Left kidney (tissue), 2 donors: Measurements from ENCODE around the gene RAP2B. TPM values are rescaled to one million over a fixed set of nuclear protein-coding genes. Genes with fewer than 3 reads are reported as not detected.
"Not testable (repeated sequence)": the region's sequence is repeated elsewhere in the genome, so short reads cannot be mapped to it uniquely, and the experiment has no call there.

Experiments used
- DNase-seq: peaks from one replicate; pipeline ENCODE4 v3.0.0-alpha.2; 2013
- polyA plus RNA-seq: library from polyadenylated mRNA; unstranded; fragments of 120-200 nt; gene quantifications from one replicate; pipeline ENCODE4 v1.2.1, GENCODE V29; 2013; ENCODE audit not compliant: insufficient read length

Gene RAP2B
- polyA plus RNA-seq, 1 donor, result 7.1 TPM

- DNase-seq, result no peak
These were observed 20.7 kb downstream of the RAP2B start for GRCh38 chr3:153182501-153183293.

DNA sequence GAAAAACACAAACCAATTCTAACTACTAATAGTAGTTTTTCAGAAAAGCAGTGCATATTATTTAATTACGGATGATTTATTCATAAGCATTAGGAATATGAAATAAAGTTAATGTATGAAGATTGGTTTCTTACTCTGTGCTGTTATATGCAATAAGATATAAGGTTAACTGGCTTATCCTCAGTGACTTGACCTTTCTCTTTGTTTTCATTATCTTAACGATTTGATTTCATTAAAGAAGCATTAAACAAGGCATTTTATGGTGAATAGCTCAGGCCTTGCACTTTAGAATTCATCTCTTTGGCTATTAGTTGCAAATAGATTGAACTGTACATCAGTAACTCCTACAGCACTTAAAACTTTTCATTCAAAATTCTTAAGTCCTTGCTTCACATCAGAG, 28.9 kb downstream of the RAP2B start:
- no peak for DNase-seq

- no peak for DNase-seq
These were observed 30.3 kb downstream of the RAP2B start for GRCh38 chr3:153192327-153192726.

- not testable (repeated sequence) for DNase-seq
These were observed 31.9 kb downstream of the RAP2B start for GRCh38 chr3:153193786-153194476.

GRCh38 chr3:153195349-153195879, 33.4 kb downstream of the RAP2B start:
- DNase-seq, result no peak

- DNase-seq, result no peak
These were observed 47.6 kb downstream of the RAP2B start for GRCh38 chr3:153209596-153209995.

GRCh38 chr3:153210146-153210545, 48.1 kb downstream of the RAP2B start:
- DNase-seq, result no peak

DNA sequence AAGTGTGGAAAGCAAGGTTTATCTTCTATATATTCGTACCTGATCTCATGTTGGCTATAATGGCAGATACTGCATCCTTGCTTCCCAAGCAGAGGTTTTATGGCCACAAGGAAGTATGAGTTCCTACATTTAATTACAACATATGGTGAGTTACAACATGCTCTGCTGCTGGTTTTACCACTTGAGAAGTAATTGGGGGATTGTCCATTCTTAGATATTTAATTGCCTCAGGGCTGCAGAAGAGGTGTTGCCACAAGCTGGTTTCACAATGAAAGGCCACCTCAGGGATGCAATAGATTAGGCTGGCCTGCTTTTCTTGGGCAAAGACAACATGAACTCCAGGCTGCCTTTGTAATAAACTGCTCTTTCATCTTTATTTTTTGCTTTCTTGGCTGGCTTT, 48.6 kb downstream of the RAP2B start:
- DNase-seq, result no peak

- no peak for DNase-seq
These were observed 53.5 kb downstream of the RAP2B start for GRCh38 chr3:153215497-153215896.

- DNase-seq, result peak; percentile 20
These were observed 53.9 kb downstream of the RAP2B start for GRCh38 chr3:153215966-153216365.

DNA sequence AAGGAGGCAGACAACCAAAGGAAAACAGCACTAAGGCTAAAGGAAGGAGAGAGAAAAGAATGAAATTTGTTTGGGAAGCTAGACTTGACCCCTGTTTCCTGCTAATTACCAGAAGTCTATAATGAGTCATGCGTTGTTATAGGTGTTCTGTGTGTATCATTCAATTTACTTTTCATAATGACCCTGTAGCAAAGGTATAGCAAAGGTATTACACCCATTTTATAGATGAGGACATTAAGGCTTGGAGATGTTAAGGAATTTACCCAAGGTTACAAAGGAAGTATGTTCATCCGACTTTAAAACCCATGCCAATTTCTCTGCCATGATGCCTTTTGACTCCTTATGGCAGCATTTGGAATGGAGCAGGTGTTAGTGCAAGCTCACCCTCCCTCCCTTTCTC, 54.9 kb downstream of the RAP2B start:
- DNase-seq, result no peak

- no peak for DNase-seq
These were observed 57.1 kb downstream of the RAP2B start for GRCh38 chr3:153219146-153219545.
